Osteocyte (in vitro differentiated cells): ENCODE results near the gene CNN2. TPM values are rescaled to one million over a fixed set of nuclear protein-coding genes. Genes with fewer than 3 reads are reported as not detected.

Source experiments
- DNase-seq: peaks from one replicate; pipeline ENCODE4 v3.0.0; 2021; ENCODE audit warnings: mixed read lengths; ENCODE audit not compliant: unreplicated experiment; ENCODE audit errors: extremely low spot score
- H3K27ac Mint-ChIP-seq: one replicate; pipeline ENCODE4 v1.8.0; 2021; ENCODE audit warnings: mild to moderate bottlenecking, mixed read lengths; ENCODE audit not compliant: unreplicated experiment
- H3K27me3 Mint-ChIP-seq: one replicate; pipeline ENCODE4 v1.8.0; 2021; ENCODE audit warnings: mixed read lengths; ENCODE audit not compliant: unreplicated experiment
- H3K36me3 Mint-ChIP-seq: one replicate; pipeline ENCODE4 v1.8.0; 2021; ENCODE audit warnings: mixed read lengths; ENCODE audit not compliant: unreplicated experiment
- H3K4me1 Mint-ChIP-seq: one replicate; pipeline ENCODE4 v1.8.0; 2021; ENCODE audit warnings: mixed read lengths; ENCODE audit not compliant: unreplicated experiment
- H3K4me3 Mint-ChIP-seq: one replicate; pipeline ENCODE4 v1.8.0; 2021; ENCODE audit warnings: mild to moderate bottlenecking, moderate library complexity, mixed read lengths; ENCODE audit not compliant: unreplicated experiment
- H3K9me3 Mint-ChIP-seq: one replicate; pipeline ENCODE4 v1.8.0; 2021; ENCODE audit warnings: mixed read lengths; ENCODE audit not compliant: unreplicated experiment
- CTCF ChIP-seq: fragments of 200-600 bp; sonication (generic); IDR thresholded peaks from 2 replicates; pipeline ENCODE4 v1.5.0; 2021; ENCODE audit warnings: antibody characterized with exemption, mild to moderate bottlenecking, moderate library complexity
- total RNA-seq: library from RNA; stranded (reverse); gene quantifications from 2 replicates; pipeline ENCODE4 v1.2.1, GENCODE V29; 2021

Gene CNN2
- total RNA-seq, 1 donor from 2014 or later: 327 TPM

GRCh38 chr19:1070576-1070930, 44.1 kb downstream of the CNN2 start:
- DNase-seq: no peak
- no peak overlapping the region for H3K27ac Mint-ChIP-seq
- peaks cover 17% of the 10 kb centered on the region for H3K4me1 Mint-ChIP-seq
- no peaks in the 10 kb centered on the region for H3K36me3 Mint-ChIP-seq
- peak; percentile 27 for TF ChIP-seq CTCF
- no peak overlapping the region for H3K4me3 Mint-ChIP-seq
- H3K9me3 Mint-ChIP-seq: no peaks in the 10 kb centered on the region
- H3K27me3 Mint-ChIP-seq: peaks cover 11% of the 10 kb centered on the region

- no peak for TF ChIP-seq CTCF
- Mint-ChIP-seq H3K9me3 (no peaks in the 10 kb centered on the region), H3K27ac (no peak overlapping the region), H3K4me1 (peaks cover 14% of the 10 kb centered on the region), H3K27me3 (peaks cover 11% of the 10 kb centered on the region), H3K36me3 (no peaks in the 10 kb centered on the region), H3K4me3 (peak overlapping the region; percentile 52)
- DNase-seq: no peak
These were observed 44.8 kb downstream of the CNN2 start for GRCh38 chr19:1070931-1071791.

GRCh38 chr19:1072371-1073015, 46.1 kb downstream of the CNN2 start:
- no peak overlapping the region for H3K4me3 Mint-ChIP-seq
- H3K27me3 Mint-ChIP-seq: peaks cover 11% of the 10 kb centered on the region
- H3K9me3 Mint-ChIP-seq: no peaks in the 10 kb centered on the region
- DNase-seq: no peak
- H3K4me1 Mint-ChIP-seq: peaks cover 12% of the 10 kb centered on the region
- H3K27ac Mint-ChIP-seq: no peak overlapping the region
- no peaks in the 10 kb centered on the region for H3K36me3 Mint-ChIP-seq
- TF ChIP-seq CTCF: no peak

- Mint-ChIP-seq H3K4me3 (no peak overlapping the region), H3K27me3 (peaks cover 11% of the 10 kb centered on the region), H3K27ac (no peak overlapping the region), H3K9me3 (no peaks in the 10 kb centered on the region), H3K4me1 (peaks cover 10% of the 10 kb centered on the region), H3K36me3 (no peaks in the 10 kb centered on the region)
- no peak for TF ChIP-seq CTCF
- no peak for DNase-seq
These were observed 46.9 kb downstream of the CNN2 start for GRCh38 chr19:1073063-1073955.
